ENCODE measurements around the gene XKR8.
"Not testable (repeated sequence)": the region's sequence is repeated elsewhere in the genome, so short reads cannot be mapped to it uniquely, and the experiment has no call there.

XKR8 gene

DNA sequence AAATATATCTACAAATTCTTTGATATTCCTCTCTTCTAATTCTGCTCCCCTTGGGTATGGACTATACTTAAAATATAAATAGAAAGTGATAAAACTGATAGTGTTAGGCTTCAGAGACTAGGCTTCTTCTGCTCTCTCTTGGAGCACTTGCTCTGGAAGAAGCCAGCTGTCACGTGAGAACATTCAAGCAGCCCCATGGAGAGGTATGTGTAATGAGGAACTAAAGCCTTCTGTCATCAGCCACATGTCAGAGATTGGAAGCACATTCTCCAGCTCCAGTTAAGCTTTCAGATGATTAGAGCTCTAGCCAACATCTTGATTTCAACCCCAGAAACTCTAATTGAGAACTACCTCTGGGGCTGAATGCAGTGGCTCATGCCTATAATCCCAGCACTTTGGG is 34.3 kb downstream of the XKR8 start:
- no peak for DNase-seq

DNA sequence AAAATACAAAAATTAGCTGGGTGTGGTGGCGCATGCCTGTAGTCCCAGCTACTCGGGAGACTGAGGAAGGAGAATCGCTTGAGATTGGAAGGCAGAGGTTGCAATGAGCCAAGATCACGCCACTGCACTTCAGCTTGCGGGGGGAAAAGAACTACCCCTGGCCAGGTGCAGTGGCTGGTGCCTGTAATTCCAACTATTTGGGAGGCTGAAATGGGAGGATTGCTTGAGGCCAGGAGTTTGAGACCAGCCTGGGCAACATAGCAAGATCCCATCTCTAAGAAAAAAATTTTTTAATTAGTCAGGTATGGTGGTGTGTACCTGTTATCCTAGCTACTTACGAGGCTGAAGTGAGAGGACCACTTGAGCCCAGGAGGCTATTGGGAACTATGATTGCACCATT is 34.8 kb downstream of the XKR8 start:
- not testable (repeated sequence) for DNase-seq

DNA sequence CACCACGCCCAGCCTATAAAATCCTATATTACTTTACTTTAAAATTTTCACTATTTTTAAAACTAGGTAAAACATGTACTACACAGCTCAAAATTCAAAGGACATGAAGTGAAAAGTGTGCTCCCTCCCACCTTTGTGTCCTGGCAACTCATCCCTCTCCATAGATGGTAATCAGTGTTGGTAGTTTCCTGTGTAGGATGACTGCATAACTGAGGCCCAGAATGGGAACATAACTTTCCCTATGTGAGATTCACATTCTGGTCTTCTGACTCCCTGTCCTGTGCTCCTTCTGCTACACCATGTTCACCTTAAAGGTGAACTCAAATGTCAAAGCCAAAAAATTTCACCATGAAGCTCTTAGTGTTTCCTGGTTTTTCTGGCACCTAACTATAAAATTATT is 39.3 kb downstream of the XKR8 start:
- DNase-seq = no peak

DNA sequence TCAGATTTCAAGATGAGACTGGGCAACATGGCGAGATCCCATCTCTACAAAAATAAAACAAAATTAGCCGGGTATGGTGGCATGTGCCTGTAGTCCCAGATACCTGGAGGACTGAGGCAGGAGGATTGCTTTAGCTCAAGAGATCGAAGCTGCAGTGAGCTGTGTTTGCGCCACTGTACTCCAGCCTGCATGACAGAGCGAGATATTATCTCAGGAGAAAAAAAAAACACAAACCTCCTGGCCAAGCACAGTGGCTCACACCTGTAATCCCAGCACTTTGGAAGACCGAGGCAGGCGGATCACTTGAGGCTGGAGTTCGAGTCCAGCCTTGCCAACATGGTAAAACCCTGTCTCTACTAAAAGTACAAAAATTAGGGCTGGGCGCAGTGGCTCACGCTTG is 42.8 kb downstream of the XKR8 start:
- DNase-seq = no peak

DNA sequence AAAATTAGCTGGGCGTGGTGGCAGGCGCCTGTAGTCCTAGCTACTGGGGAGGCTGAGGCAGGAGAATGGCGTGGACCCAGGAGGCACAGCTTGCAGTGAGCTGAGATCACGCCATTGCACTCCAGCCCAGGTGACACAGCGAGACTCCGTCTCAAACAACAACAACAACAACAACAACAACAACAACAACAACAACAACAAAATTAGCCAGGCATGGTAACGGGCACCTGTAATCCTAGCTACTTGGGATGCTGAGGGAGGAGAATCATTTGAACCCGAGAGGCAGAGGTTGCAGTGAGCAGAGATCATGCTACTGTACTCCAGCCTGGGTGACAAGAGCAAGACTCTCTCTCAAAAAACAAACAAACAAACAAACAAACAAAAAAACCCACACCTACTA is 43.3 kb downstream of the XKR8 start:
- DNase-seq = not testable (repeated sequence)

DNA sequence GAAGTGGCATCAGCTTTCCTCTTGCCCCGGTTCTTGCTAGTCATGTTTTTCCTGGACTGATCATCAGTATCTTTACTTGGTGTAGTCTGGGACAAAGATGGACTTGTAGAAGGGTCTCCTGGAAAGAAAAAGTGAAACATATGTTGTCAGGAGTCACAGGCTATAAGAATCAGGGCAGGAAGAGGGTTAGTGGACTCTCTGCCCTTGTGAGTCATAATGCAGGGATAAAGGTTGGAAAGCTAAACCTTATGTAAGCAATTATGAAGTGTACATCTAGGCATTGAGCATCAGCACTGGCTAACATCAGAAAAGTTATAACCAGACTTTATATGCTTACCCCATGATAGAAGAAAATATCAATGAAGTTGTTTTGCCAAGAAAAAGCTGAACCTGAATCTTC is 51.2 kb downstream of the XKR8 start:
- no peak for DNase-seq

Measured in CD4-positive, alpha-beta T cell treated with Interleukin-17A for 4 hours (primary cell).